Raji (cell line): ENCODE results near the gene KL.

Source experiments
- POLR2A ChIP-seq: IDR thresholded peaks from 2 replicates; pipeline ENCODE4 v1.6.1; 2011; ENCODE audit warnings: low read depth, low read length, control low read depth; ENCODE audit not compliant: insufficient read depth

KL gene

GRCh38 chr13:32993145-32993544 is 23.1 kb upstream of the KL start:
- no peak for TF ChIP-seq POLR2A

DNA sequence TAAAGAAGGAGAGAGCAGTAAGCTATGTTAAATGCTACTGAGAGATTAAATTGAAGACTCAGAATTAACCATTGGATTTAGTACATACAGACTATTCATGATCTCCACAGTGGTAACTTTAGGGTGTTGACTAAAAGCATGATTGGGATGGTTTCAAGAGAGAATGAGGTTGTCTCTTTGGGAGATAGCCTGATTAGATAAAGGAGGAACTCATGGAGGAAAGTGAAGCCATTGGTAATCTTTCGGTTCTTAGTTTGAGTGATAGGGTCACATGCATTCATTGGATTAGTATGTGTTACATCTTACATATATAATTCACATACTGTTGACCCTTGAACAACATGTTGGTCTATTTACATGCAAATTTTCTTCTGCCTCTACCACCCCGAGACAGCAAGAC is 18.8 kb upstream of the KL start:
- no peak for TF ChIP-seq POLR2A

GRCh38 chr13:32998966-32999365 is 17.3 kb upstream of the KL start:
- no peak for TF ChIP-seq POLR2A

- no peak for TF ChIP-seq POLR2A
Measured at GRCh38 chr13:33000365-33000764, 15.9 kb upstream of the KL start.

- no peak for TF ChIP-seq POLR2A
Measured at GRCh38 chr13:33003458-33004019, 12.7 kb upstream of the KL start.

DNA sequence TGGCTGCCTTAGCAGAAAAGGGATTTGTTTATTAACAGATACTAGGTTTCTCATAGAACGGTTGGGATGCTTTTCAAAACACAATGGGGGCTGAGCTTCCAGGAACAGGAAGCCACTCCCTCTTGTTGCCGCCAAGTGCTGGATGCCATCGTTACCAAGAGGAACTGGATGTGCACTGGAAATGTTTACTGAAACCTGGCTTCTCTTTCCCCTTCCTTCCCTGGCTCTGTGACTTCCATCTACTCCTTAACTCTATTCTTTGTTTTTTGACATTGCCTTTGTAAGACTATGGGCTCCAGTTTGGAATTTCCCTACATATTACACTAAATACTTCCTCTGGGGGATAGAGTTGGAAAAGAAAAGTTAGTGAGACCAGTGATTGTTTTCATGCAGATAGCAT is 11.7 kb upstream of the KL start:
- no peak for TF ChIP-seq POLR2A

DNA sequence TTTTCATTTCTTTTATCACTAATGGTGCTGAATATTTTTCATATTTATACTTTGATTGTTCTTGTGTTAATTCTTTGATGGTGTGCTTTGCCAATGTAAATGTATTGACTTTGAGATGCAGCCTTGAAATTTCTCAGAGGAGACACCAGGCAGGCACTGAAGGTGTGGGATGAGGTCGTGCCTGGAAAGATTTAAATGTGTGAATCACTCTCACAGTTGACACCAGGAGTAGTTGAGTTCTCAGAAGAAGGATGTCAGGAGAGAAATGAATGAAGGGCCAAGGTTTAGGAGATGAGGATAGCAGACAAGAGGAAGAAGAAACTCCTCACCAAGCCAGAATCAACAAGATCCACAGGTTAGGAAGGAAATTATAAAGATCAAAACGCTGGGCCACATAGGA is 10.1 kb upstream of the KL start:
- no peak for TF ChIP-seq POLR2A

- TF ChIP-seq POLR2A, result no peak
Measured at GRCh38 chr13:33006638-33007037, 9.6 kb upstream of the KL start.

GRCh38 chr13:33007237-33007636 is 9.0 kb upstream of the KL start:
- TF ChIP-seq POLR2A, result no peak

DNA sequence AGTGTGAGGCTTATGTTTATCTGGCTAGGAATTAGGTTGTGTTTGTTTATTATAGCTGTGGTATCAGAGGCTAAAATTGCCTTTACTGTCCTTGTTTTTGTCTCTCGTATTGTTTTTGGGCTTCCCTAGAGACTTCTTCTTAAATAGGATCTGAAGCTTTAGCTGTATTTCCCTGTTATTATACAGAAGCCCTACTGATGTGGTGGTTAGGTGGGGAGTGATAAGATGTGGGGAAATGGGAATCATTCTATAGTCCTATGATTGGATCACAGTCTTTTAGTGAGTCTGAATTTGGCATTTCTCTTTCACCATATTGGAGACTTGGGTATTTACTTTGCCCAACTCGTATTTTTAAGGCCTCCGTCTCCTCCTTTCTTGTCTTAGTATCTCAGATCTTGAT is 8.3 kb upstream of the KL start:
- TF ChIP-seq POLR2A, result no peak

- no peak for TF ChIP-seq POLR2A
Measured at GRCh38 chr13:33008946-33009722, 7.1 kb upstream of the KL start.

DNA sequence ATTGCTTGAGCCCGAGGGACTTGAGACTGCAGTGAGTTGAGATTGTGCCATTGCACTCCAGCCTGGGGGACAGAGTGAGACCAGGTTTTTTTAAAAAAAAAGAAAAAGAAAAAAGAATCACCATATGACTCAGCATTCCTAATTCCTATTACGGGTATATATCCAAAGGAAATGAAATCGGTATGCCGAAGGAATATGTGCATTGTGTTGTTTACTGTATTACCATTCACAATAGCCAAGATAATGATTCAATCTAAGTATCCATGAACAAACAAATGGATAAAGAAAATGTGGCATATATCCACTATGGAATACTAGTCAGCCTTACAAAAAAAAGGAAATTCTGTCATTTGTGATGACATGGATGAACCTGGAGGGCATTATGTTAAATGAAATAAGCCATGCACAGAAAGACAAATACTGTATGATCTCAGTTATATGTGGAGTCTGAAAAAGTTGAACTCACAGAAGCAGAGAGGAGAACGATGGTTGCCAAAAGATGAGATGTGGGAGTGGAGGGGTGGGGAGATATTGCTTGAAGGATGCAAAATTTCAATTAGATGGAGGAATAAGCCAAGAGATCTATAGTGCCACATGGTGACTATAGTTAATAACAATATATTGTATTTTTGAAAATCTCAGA is 4.3 kb upstream of the KL start:
- TF ChIP-seq POLR2A, result no peak

GRCh38 chr13:33014291-33014690 is 1.9 kb upstream of the KL start:
- no peak for TF ChIP-seq POLR2A

DNA sequence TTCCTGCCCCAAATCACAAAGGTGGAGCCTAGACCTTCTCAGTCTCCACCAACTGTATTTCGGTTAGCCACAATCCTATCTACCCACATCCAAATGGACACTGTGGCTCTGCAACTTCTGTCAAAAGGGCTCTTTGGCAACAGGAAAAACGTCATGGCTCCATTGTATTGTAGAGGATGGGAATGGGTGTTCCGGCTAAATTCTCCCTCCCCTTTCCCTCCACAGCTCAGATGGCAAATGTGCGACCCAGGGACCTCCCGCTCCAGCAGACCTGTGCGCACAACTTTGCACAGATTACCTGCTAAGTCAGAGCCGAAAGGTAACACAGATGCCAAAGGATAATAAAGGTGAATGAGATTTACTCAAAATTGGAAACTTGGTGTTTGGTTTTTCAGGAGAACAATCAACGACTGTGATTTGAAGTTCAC is 968 bp upstream of the KL start:
- TF ChIP-seq POLR2A, result no peak

GRCh38 chr13:33015791-33016323 is 366 bp upstream of the KL start:
- no peak for TF ChIP-seq POLR2A

- TF ChIP-seq POLR2A, result no peak
Measured at GRCh38 chr13:33017323-33017929, 1.2 kb downstream of the KL start.
